Effector memory CD4-positive, alpha-beta T cell (primary cell): ENCODE data around the gene ROBO1.
"Not testable (repeated sequence)": the region's sequence is repeated elsewhere in the genome, so short reads cannot be mapped to it uniquely, and the experiment has no call there.

ENCODE experiments used
- DNase-seq, 3 donors: peaks; one replicate each; pipeline ENCODE4 v3.0.0-alpha.2; 2020
- H3K27ac ChIP-seq: 2 replicates; pipeline ENCODE4 v1.7.0; 2013; ENCODE audit warnings: mild to moderate bottlenecking, low read length, moderate library complexity; ENCODE audit not compliant: insufficient read depth, poor library complexity, severe bottlenecking
- H3K27me3 ChIP-seq: replicated peaks from 2 replicates; pipeline ENCODE4 v1.7.0; 2013; ENCODE audit warnings: mild to moderate bottlenecking, low read length; ENCODE audit not compliant: insufficient read depth, control insufficient read depth, poor library complexity, severe bottlenecking
- H3K36me3 ChIP-seq: 2 replicates; pipeline ENCODE4 v1.7.0; 2013; ENCODE audit warnings: mild to moderate bottlenecking, low read length, moderate library complexity; ENCODE audit not compliant: control insufficient read depth, insufficient read depth
- H3K4me1 ChIP-seq: 2 replicates; pipeline ENCODE4 v1.7.0; 2013; ENCODE audit warnings: low read length, mild to moderate bottlenecking; ENCODE audit not compliant: control insufficient read depth, insufficient read depth, poor library complexity, severe bottlenecking
- H3K4me3 ChIP-seq: 2 replicates; pipeline ENCODE4 v1.7.0; 2013; ENCODE audit warnings: low read length, low read depth, mild to moderate bottlenecking; ENCODE audit not compliant: insufficient read depth, poor library complexity, severe bottlenecking
- H3K9me3 ChIP-seq: 2 replicates; pipeline ENCODE4 v1.7.0; 2013; ENCODE audit warnings: mild to moderate bottlenecking, low read length, moderate library complexity; ENCODE audit not compliant: control insufficient read depth

The ROBO1 gene

GRCh38 chr3:78683284-78683683, 1084.5 kb downstream of the ROBO1 start:
- no peaks in the 10 kb centered on the region for H3K27me3 ChIP-seq
- H3K36me3 ChIP-seq, result no peaks in the 10 kb centered on the region
- H3K4me3 ChIP-seq, result no peak overlapping the region
- no peak for DNase-seq
- no peaks in the 10 kb centered on the region for H3K9me3 ChIP-seq
- no peak overlapping the region for H3K27ac ChIP-seq
- H3K4me1 ChIP-seq, result no peaks in the 10 kb centered on the region

GRCh38 chr3:78675119-78675805, 1092.5 kb downstream of the ROBO1 start:
- H3K4me1 ChIP-seq, H3K27ac ChIP-seq, H3K4me3 ChIP-seq, H3K27me3 ChIP-seq, H3K9me3 ChIP-seq, H3K36me3 ChIP-seq, DNase-seq: not testable (repeated sequence)

GRCh38 chr3:78670746-78671145, 1097.1 kb downstream of the ROBO1 start:
- Histone ChIP-seq H3K4me1 (no peaks in the 10 kb centered on the region), H3K27me3 (no peaks in the 10 kb centered on the region), H3K36me3 (no peaks in the 10 kb centered on the region), H3K27ac (no peak overlapping the region), H3K4me3 (no peak overlapping the region), H3K9me3 (no peaks in the 10 kb centered on the region)
- no peak for DNase-seq

GRCh38 chr3:78670094-78670493, 1097.7 kb downstream of the ROBO1 start:
- no peak for DNase-seq
- no peaks in the 10 kb centered on the region for H3K4me1 ChIP-seq
- no peaks in the 10 kb centered on the region for H3K27me3 ChIP-seq
- H3K36me3 ChIP-seq, result no peaks in the 10 kb centered on the region
- no peaks in the 10 kb centered on the region for H3K9me3 ChIP-seq
- no peak overlapping the region for H3K27ac ChIP-seq
- no peak overlapping the region for H3K4me3 ChIP-seq

GRCh38 chr3:78668302-78668701, 1099.5 kb downstream of the ROBO1 start:
- no peaks in the 10 kb centered on the region for H3K9me3 ChIP-seq
- no peaks in the 10 kb centered on the region for H3K27me3 ChIP-seq
- no peak for DNase-seq
- no peaks in the 10 kb centered on the region for H3K4me1 ChIP-seq
- H3K4me3 ChIP-seq, result no peak overlapping the region
- H3K27ac ChIP-seq, result no peak overlapping the region
- H3K36me3 ChIP-seq, result no peaks in the 10 kb centered on the region

GRCh38 chr3:78666470-78666800, 1101.4 kb downstream of the ROBO1 start:
- no peaks in the 10 kb centered on the region for H3K9me3 ChIP-seq
- no peak overlapping the region for H3K27ac ChIP-seq
- DNase-seq, result no peak
- no peaks in the 10 kb centered on the region for H3K27me3 ChIP-seq
- H3K36me3 ChIP-seq, result no peaks in the 10 kb centered on the region
- H3K4me1 ChIP-seq, result no peaks in the 10 kb centered on the region
- H3K4me3 ChIP-seq, result no peak overlapping the region

GRCh38 chr3:78665776-78666469, 1101.9 kb downstream of the ROBO1 start:
- DNase-seq, result no peak

GRCh38 chr3:78665101-78665500, 1102.7 kb downstream of the ROBO1 start:
- DNase-seq, result no peak
- no peaks in the 10 kb centered on the region for H3K4me1 ChIP-seq
- no peaks in the 10 kb centered on the region for H3K27me3 ChIP-seq
- no peaks in the 10 kb centered on the region for H3K9me3 ChIP-seq
- H3K4me3 ChIP-seq, result no peak overlapping the region
- H3K36me3 ChIP-seq, result no peaks in the 10 kb centered on the region
- H3K27ac ChIP-seq, result no peak overlapping the region

More at GRCh38 chr3:78665776-78666469, 1101.9 kb downstream of the ROBO1 start:
- H3K4me1 ChIP-seq, result no peaks in the 10 kb centered on the region
- no peak overlapping the region for H3K4me3 ChIP-seq
- H3K27ac ChIP-seq, result no peak overlapping the region
- H3K9me3 ChIP-seq, result no peaks in the 10 kb centered on the region
- H3K27me3 ChIP-seq, result no peaks in the 10 kb centered on the region
- no peaks in the 10 kb centered on the region for H3K36me3 ChIP-seq

- Histone ChIP-seq H3K4me3 (no peak overlapping the region), H3K27me3 (no peaks in the 10 kb centered on the region), H3K27ac (no peak overlapping the region), H3K9me3 (no peaks in the 10 kb centered on the region), H3K36me3 (no peaks in the 10 kb centered on the region), H3K4me1 (no peaks in the 10 kb centered on the region)
- no peak for DNase-seq
Observed at GRCh38 chr3:78660957-78661356, 1106.8 kb downstream of the ROBO1 start.

- DNase-seq, result no peak
- no peaks in the 10 kb centered on the region for H3K27me3 ChIP-seq
- no peak overlapping the region for H3K4me3 ChIP-seq
- H3K4me1 ChIP-seq, result no peaks in the 10 kb centered on the region
- no peaks in the 10 kb centered on the region for H3K36me3 ChIP-seq
- no peaks in the 10 kb centered on the region for H3K9me3 ChIP-seq
- no peak overlapping the region for H3K27ac ChIP-seq
Observed at GRCh38 chr3:78659386-78659987, 1108.3 kb downstream of the ROBO1 start.
